Fibroblast of lung (primary cell): ENCODE results near the gene FIZ1. TPM values are rescaled to one million over a fixed set of nuclear protein-coding genes. Genes with fewer than 3 reads are reported as not detected.

ENCODE experiments used
- DNase-seq, 2 donors: peaks; one replicate each; pipeline versions ENCODE4 v3.0.0 to v3.0.0-alpha.2; 2010; ENCODE audit warnings: low read depth in 2 of 2
- H2AFZ ChIP-seq: 2 replicates; pipeline ENCODE4 v1.5.1; 2012; ENCODE audit warnings: low read length, control low read depth, inconsistent platforms
- H3K27ac ChIP-seq: 2 replicates; pipeline ENCODE4 v1.5.1; 2011; ENCODE audit warnings: low read length, control low read depth; ENCODE audit not compliant: insufficient read depth
- H3K27me3 ChIP-seq: 2 replicates; pipeline ENCODE4 v1.5.1; 2011; ENCODE audit warnings: mild to moderate bottlenecking, low read length; ENCODE audit not compliant: control insufficient read depth, insufficient read depth
- H3K36me3 ChIP-seq: 2 replicates; pipeline ENCODE4 v1.5.1; 2011; ENCODE audit warnings: low read length; ENCODE audit not compliant: control insufficient read depth, insufficient read depth
- H3K4me1 ChIP-seq: 2 replicates; pipeline ENCODE4 v1.5.1; 2011; ENCODE audit warnings: low read length; ENCODE audit not compliant: control insufficient read depth, insufficient read depth; ENCODE audit errors: extremely low read depth
- H3K4me2 ChIP-seq: 2 replicates; pipeline ENCODE4 v1.5.1; 2011; ENCODE audit warnings: low read length, control low read depth; ENCODE audit not compliant: insufficient read depth; ENCODE audit errors: extremely low read depth
- H3K4me3 ChIP-seq, 4 experiments: fragments of 200-600 bp in 1 of 4; sonication (generic) in 1 of 4; replicated peaks in 1 of 4; 2 replicates each; pipeline ENCODE4 v1.5.1; 2011 to 2016; ENCODE audit warnings: low read length in 4 of 4, low read depth in 3 of 4, mild to moderate bottlenecking in 3 of 4, control low read depth in 2 of 4, inconsistent platforms in 1 of 4, mixed read lengths in 1 of 4; ENCODE audit not compliant: insufficient read depth in 1 of 4; ENCODE audit errors: control extremely low read depth in 1 of 4
- H3K79me2 ChIP-seq: 2 replicates; pipeline ENCODE4 v1.5.1; 2012; ENCODE audit warnings: mild to moderate bottlenecking, low read length, inconsistent platforms; ENCODE audit not compliant: control insufficient read depth, insufficient read depth
- H3K9ac ChIP-seq: 2 replicates; pipeline ENCODE4 v1.5.1; 2011; ENCODE audit warnings: mild to moderate bottlenecking, low read length, control low read depth; ENCODE audit not compliant: insufficient read depth
- H3K9me3 ChIP-seq: 2 replicates; pipeline ENCODE4 v1.5.1; 2012; ENCODE audit warnings: low read depth, low read length; ENCODE audit not compliant: control insufficient read depth, insufficient read depth
- H4K20me1 ChIP-seq: 2 replicates; pipeline ENCODE4 v1.5.1; 2011; ENCODE audit warnings: low read length; ENCODE audit not compliant: control insufficient read depth, insufficient read depth; ENCODE audit errors: extremely low read depth
- EZH2 ChIP-seq: IDR thresholded peaks from 2 replicates; pipeline ENCODE4 v1.5.1; 2012; ENCODE audit warnings: low read length, control low read depth, mild to moderate bottlenecking; ENCODE audit errors: missing control alignments
- polyA plus RNA-seq, 2 donors: library from polyadenylated mRNA; depleted of rRNA in 1 of 2; stranded (reverse) in 1 of 2; unstranded in 1 of 2; fragments of >200 nt; gene quantifications; 2 replicates each; pipeline ENCODE4 v1.2.1, GENCODE V29; 2011 to 2012; ENCODE audit warnings: missing spikeins in 1 of 2
- total RNA-seq: library from RNA; depleted of rRNA; stranded (reverse); fragments of >200 nt; gene quantifications from 2 replicates; pipeline ENCODE4 v1.2.1, GENCODE V29; 2014
- TF ChIP-seq, protein P1 (sequence below), 2 donors: IDR thresholded peaks in 1 of 2; conservative IDR thresholded peaks in 1 of 2; 1 replicate in 1 of 2; 2 replicates in 1 of 2; pipeline ENCODE4 v1.5.1; 2011 to 2012; ENCODE audit warnings: low read length in 2 of 2, control low read depth in 1 of 2, inconsistent platforms in 1 of 2, low read depth in 1 of 2, mild to moderate bottlenecking in 1 of 2

The FIZ1 gene
- total and polyA plus RNA-seq, 2 donors (not counting 1 experiment from before 2014, with no cell fraction given): 1.8 to 2.3 TPM

GRCh38 chr19:55590617-55591016 is 8.7 kb downstream of the FIZ1 start:
- no peak for TF ChIP-seq EZH2
- TF ChIP-seq, protein P1, sequence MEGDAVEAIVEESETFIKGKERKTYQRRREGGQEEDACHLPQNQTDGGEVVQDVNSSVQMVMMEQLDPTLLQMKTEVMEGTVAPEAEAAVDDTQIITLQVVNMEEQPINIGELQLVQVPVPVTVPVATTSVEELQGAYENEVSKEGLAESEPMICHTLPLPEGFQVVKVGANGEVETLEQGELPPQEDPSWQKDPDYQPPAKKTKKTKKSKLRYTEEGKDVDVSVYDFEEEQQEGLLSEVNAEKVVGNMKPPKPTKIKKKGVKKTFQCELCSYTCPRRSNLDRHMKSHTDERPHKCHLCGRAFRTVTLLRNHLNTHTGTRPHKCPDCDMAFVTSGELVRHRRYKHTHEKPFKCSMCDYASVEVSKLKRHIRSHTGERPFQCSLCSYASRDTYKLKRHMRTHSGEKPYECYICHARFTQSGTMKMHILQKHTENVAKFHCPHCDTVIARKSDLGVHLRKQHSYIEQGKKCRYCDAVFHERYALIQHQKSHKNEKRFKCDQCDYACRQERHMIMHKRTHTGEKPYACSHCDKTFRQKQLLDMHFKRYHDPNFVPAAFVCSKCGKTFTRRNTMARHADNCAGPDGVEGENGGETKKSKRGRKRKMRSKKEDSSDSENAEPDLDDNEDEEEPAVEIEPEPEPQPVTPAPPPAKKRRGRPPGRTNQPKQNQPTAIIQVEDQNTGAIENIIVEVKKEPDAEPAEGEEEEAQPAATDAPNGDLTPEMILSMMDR (conservative IDR thresholded peaks at IDR 0.05 in 1 of 2, IDR thresholded peaks at IDR 0.05 in 1 of 2; ENCODE audit: low read depth in 1 of 2, low read length in 2 of 2): no peak
- Histone ChIP-seq H3K4me2 (no peak overlapping the region), H3K27me3 (no peaks in the 10 kb centered on the region), H3K36me3 (peaks cover 10% of the 10 kb centered on the region), H3K4me3 (no peak overlapping the region), H4K20me1 (no peaks in the 10 kb centered on the region), H3K27ac (no peak overlapping the region), H3K4me1 (peaks cover 9% of the 10 kb centered on the region), H3K9ac (no peak overlapping the region), H2AFZ (no peak overlapping the region), H3K79me2 (no peaks in the 10 kb centered on the region), H3K9me3 (no peaks in the 10 kb centered on the region)
- no peak for DNase-seq

GRCh38 chr19:55590109-55590508 is 9.2 kb downstream of the FIZ1 start:
- Histone ChIP-seq H3K4me1 (peaks cover 9% of the 10 kb centered on the region), H3K27me3 (no peaks in the 10 kb centered on the region), H3K9me3 (no peaks in the 10 kb centered on the region), H3K4me2 (no peak overlapping the region), H4K20me1 (no peaks in the 10 kb centered on the region), H3K9ac (no peak overlapping the region), H3K27ac (no peak overlapping the region), H3K79me2 (no peaks in the 10 kb centered on the region), H3K4me3 (no peak overlapping the region), H2AFZ (no peak overlapping the region), H3K36me3 (peaks cover 10% of the 10 kb centered on the region)
- no peak for TF ChIP-seq EZH2
- TF ChIP-seq, protein P1 (conservative IDR thresholded peaks at IDR 0.05 in 1 of 2, IDR thresholded peaks at IDR 0.05 in 1 of 2; ENCODE audit: low read depth in 1 of 2, low read length in 2 of 2): no peak
- DNase-seq: no peak

DNA sequence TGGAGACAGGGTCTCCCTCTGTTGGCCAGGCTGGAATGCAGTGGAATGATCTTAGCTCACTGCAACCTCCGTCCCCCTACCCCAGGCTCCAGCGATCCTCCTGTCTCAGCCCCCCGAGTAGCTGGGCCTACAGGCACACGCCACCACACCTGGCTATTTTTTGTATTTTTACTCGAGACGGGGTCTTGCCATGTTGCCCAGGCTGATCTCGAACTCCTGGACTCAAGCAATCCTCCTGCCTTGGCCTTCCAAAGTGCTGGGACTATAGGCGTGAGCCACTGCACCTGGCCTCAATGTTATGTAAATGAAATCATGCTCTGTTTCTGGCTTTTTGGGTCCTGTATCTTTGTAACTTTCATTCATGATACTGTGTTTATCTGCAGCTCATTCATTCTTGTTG is 10.6 kb downstream of the FIZ1 start:
- Histone ChIP-seq H3K36me3 (peaks cover 8% of the 10 kb centered on the region), H4K20me1 (no peaks in the 10 kb centered on the region), H2AFZ (no peak overlapping the region), H3K9ac (no peak overlapping the region), H3K79me2 (no peaks in the 10 kb centered on the region), H3K4me3 (no peak overlapping the region), H3K9me3 (no peaks in the 10 kb centered on the region), H3K27ac (no peak overlapping the region), H3K4me1 (peaks cover 9% of the 10 kb centered on the region), H3K4me2 (no peak overlapping the region), H3K27me3 (no peaks in the 10 kb centered on the region)
- TF ChIP-seq, protein P1 (conservative IDR thresholded peaks at IDR 0.05 in 1 of 2, IDR thresholded peaks at IDR 0.05 in 1 of 2; ENCODE audit: low read depth in 1 of 2, low read length in 2 of 2): no peak
- no peak for TF ChIP-seq EZH2
- no peak for DNase-seq
